22Rv1 (cell line): Measurements from ENCODE around the gene RPL18A.

Experiments
- CTCF ChIP-seq: fragments of 450-650 bp; IDR thresholded peaks from 2 replicates; pipeline ENCODE4 v1.5.1; 2017; ENCODE audit warnings: mild to moderate bottlenecking
- ZFX ChIP-seq: fragments of 450-650 bp; IDR thresholded peaks from 2 replicates; pipeline ENCODE4 v1.6.1; 2017; ENCODE audit warnings: antibody characterized with exemption, borderline replicate concordance

- TF ChIP-seq CTCF (no peak), ZFX (no peak)
Measured at GRCh38 chr19:17842663-17843291, 16.9 kb upstream of the RPL18A start.
